ENCODE measurements around the gene ITPK1. TPM values are rescaled to one million over a fixed set of nuclear protein-coding genes. Genes with fewer than 3 reads are reported as not detected.

ITPK1 gene
- total RNA-seq, 1 experiment from 2014 or later, result 25.9 TPM

- intact Hi-C loops (cut with micrococcal nuclease; ENCODE audit: unreplicated experiment), result loop anchor here (10.0 kb wide), 1 partner anchor 185 kb away; no protein-coding TSS in a partner anchor
These were observed 165.6 kb downstream of the ITPK1 start for GRCh38 chr14:92950193-92950540.

GRCh38 chr14:92949496-92950192 lies 166.1 kb downstream of the ITPK1 start:
- Histone ChIP-seq H3K4me1 (ENCODE audit: control insufficient read depth, insufficient read depth, low read length) (no peaks in the 10 kb centered on the region), H3K27me3 (ENCODE audit: control insufficient read depth, insufficient read depth, low read length) (no peaks in the 10 kb centered on the region), H3K9me3 (ENCODE audit: control insufficient read depth, insufficient read depth, low read depth, low read length) (no peaks in the 10 kb centered on the region), H3K27ac (ENCODE audit: low read length) (no peak overlapping the region), H3K4me3 (ENCODE audit: low read depth in 2 of 2, low read length in 2 of 2) (no peak overlapping the region), H3K36me3 (ENCODE audit: control insufficient read depth, insufficient read depth, low read length) (no peaks in the 10 kb centered on the region)
- POLR2A ChIA-PET, result no interaction called here
- in situ Hi-C loops (cut with HindIII; ENCODE audit: low pct_unique_long_range_greater_than_20kb, low sequenced_read_pairs), result no loop called here
- DNase-seq (ENCODE audit: low read depth, low spot score) (no peak), ATAC-seq (no peak)
- intact Hi-C loops (cut with micrococcal nuclease; ENCODE audit: unreplicated experiment), result loop anchor here (10.0 kb wide), 1 partner anchor 185 kb away; no protein-coding TSS in a partner anchor
- CTCF ChIA-PET, result no interaction called here
- TF ChIP-seq CTCF (IDR thresholded peaks at IDR 0.05) (no peak), POLR2AphosphoS5 (IDR thresholded peaks at IDR 0.05; ENCODE audit: low read depth, low read length) (no peak), REST (IDR thresholded peaks at IDR 0.05; ENCODE audit: insufficient read depth in 1 of 2, low read depth in 2 of 2, low read length in 1 of 2) (no peak), SIN3A (IDR thresholded peaks at IDR 0.05; ENCODE audit: borderline replicate concordance, insufficient read depth, low read depth, low read length) (no peak), TCF7L2 (IDR thresholded peaks at IDR 0.05; ENCODE audit: low read depth, low read length) (no peak)
- BruUV-seq (replicated peaks), result no TSS peak

More at GRCh38 chr14:92950193-92950540, 165.6 kb downstream of the ITPK1 start:
- DNase-seq (ENCODE audit: low read depth, low spot score) (no peak), ATAC-seq (no peak)
- in situ Hi-C loops (cut with HindIII; ENCODE audit: low pct_unique_long_range_greater_than_20kb, low sequenced_read_pairs), result no loop called here
- ChIA-PET POLR2A (no interaction called here), CTCF (no interaction called here)
- BruUV-seq (replicated peaks), result no TSS peak
- Histone ChIP-seq H3K36me3 (ENCODE audit: control insufficient read depth, insufficient read depth, low read length) (no peaks in the 10 kb centered on the region), H3K27ac (ENCODE audit: low read length) (no peak overlapping the region), H3K4me1 (ENCODE audit: control insufficient read depth, insufficient read depth, low read length) (no peaks in the 10 kb centered on the region), H3K9me3 (ENCODE audit: control insufficient read depth, insufficient read depth, low read depth, low read length) (no peaks in the 10 kb centered on the region), H3K27me3 (ENCODE audit: control insufficient read depth, insufficient read depth, low read length) (no peaks in the 10 kb centered on the region), H3K4me3 (ENCODE audit: low read depth in 2 of 2, low read length in 2 of 2) (no peak overlapping the region)
- TF ChIP-seq SIN3A (IDR thresholded peaks at IDR 0.05; ENCODE audit: borderline replicate concordance, insufficient read depth, low read depth, low read length) (no peak), REST (IDR thresholded peaks at IDR 0.05; ENCODE audit: insufficient read depth in 1 of 2, low read depth in 2 of 2, low read length in 1 of 2) (no peak), CTCF (IDR thresholded peaks at IDR 0.05) (no peak), TCF7L2 (IDR thresholded peaks at IDR 0.05; ENCODE audit: low read depth, low read length) (no peak), POLR2AphosphoS5 (IDR thresholded peaks at IDR 0.05; ENCODE audit: low read depth, low read length) (no peak)

All from Panc1 (cell line).